A673 (cell line): ENCODE results near the gene HOMEZ.

Experiments
- CTCF ChIP-seq: fragments of 300-800, 200-600 bp; sonication (generic); conservative IDR thresholded peaks from 2 replicates; pipeline ENCODE4 v1.5.1; 2017; ENCODE audit warnings: low read depth, mild to moderate bottlenecking, antibody characterized with exemption, low read length, moderate library complexity, mixed read lengths
- EZH2 ChIP-seq: fragments of 200-600 bp; sonication (generic); IDR thresholded peaks from 2 replicates; pipeline ENCODE4 v1.6.1; 2017; ENCODE audit warnings: borderline replicate concordance, low read depth, mild to moderate bottlenecking, mixed read lengths, antibody characterized with exemption, low read length; ENCODE audit not compliant: poor library complexity, severe bottlenecking

- TF ChIP-seq CTCF: no peak
- TF ChIP-seq EZH2: no peak
Observed at GRCh38 chr14:23285530-23286019, 357 bp downstream of the HOMEZ start.
